HFF-Myc (cell line): ENCODE results near the gene LRRC74B.

Experiments
- DNase-seq: peaks from one replicate; pipeline ENCODE4 v3.0.0-alpha.2; 2011; ENCODE audit warnings: low read depth; ENCODE audit errors: extremely low read depth
- H3K4me3 ChIP-seq: replicated peaks from 2 replicates; pipeline ENCODE4 v1.5.1; 2011; ENCODE audit warnings: low read depth, mild to moderate bottlenecking, control low read depth, low read length
- TF ChIP-seq, protein P1 (sequence below): IDR thresholded peaks from 2 replicates; pipeline ENCODE4 v1.5.1; 2012; ENCODE audit warnings: mild to moderate bottlenecking, low read depth, low read length, control low read depth; ENCODE audit errors: missing control alignments

Gene LRRC74B

DNA sequence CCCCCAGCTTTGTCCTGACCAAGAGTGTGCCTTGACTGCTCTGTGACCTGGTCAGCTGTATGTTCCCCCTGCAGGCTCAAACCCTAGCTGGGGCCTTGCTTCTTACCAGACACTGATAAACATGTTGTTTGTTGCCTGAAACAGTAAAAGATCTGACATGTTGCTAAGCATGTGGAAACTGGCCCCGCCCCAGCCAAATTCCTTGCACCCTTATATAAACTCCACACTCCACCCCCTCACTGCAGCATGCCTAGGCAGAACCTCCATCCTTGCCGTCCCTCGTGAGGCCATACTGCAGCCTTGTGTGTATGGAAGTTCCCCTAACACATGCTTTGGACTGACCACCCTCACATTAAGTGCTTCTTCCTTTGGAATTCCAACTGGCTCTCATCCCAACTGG, 27.3 kb downstream of the LRRC74B start:
- H3K4me3 ChIP-seq = no peak overlapping the region
- TF ChIP-seq, protein P1, sequence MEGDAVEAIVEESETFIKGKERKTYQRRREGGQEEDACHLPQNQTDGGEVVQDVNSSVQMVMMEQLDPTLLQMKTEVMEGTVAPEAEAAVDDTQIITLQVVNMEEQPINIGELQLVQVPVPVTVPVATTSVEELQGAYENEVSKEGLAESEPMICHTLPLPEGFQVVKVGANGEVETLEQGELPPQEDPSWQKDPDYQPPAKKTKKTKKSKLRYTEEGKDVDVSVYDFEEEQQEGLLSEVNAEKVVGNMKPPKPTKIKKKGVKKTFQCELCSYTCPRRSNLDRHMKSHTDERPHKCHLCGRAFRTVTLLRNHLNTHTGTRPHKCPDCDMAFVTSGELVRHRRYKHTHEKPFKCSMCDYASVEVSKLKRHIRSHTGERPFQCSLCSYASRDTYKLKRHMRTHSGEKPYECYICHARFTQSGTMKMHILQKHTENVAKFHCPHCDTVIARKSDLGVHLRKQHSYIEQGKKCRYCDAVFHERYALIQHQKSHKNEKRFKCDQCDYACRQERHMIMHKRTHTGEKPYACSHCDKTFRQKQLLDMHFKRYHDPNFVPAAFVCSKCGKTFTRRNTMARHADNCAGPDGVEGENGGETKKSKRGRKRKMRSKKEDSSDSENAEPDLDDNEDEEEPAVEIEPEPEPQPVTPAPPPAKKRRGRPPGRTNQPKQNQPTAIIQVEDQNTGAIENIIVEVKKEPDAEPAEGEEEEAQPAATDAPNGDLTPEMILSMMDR = no peak
- DNase-seq = no peak

DNA sequence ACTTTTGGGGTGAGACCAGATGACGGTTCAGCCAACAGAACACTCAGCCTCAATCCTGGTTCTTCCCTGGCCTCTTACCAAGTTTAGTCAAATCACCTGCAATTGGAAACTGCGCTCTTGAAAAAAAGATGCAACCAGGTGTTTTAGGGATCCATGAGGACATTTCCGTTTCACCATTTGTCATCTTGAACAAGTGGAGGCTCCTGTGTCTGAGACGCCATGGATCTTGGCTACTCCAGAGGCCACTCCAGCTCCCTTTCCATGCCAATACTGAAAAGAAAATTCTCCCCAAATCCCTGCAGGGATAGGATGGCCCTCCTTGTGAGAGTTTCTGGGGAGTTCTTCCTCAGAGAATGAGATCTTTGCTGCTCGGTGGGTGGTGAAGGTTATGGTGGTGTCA, 27.7 kb downstream of the LRRC74B start:
- no peak overlapping the region for H3K4me3 ChIP-seq
- TF ChIP-seq, protein P1 = no peak
- DNase-seq = no peak

DNA sequence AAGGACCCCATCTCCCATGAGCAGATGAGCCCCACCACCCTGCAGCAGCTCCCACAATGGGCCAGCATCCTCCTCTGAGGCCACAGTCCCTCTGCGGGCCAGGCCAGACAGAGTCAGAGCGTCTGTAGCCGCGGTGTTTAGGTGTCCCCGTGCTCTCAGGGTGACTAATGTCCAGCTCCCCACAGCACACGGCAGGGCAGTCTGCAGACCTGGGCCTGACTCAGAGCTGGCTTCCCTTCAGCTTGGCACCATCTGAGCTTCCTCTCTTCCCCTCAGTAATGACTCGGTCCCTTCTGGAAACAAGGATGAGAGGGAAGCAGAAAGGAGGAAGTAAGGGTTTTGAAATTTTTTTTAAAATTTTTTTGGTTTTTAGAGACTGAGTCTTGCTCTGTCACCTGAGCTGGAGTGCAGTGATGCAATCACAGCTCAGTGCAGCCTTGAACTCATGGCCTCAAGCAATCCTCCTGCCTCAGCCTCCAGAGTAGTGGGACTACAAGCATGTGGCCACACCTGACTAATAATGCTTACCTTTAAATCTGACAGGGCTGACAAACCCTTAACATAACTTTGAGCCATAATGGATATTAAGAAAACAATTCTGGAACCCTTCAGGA, 28.5 kb downstream of the LRRC74B start:
- TF ChIP-seq, protein P1 = no peak
- no peak overlapping the region for H3K4me3 ChIP-seq
- peak; percentile 32 for DNase-seq

DNA sequence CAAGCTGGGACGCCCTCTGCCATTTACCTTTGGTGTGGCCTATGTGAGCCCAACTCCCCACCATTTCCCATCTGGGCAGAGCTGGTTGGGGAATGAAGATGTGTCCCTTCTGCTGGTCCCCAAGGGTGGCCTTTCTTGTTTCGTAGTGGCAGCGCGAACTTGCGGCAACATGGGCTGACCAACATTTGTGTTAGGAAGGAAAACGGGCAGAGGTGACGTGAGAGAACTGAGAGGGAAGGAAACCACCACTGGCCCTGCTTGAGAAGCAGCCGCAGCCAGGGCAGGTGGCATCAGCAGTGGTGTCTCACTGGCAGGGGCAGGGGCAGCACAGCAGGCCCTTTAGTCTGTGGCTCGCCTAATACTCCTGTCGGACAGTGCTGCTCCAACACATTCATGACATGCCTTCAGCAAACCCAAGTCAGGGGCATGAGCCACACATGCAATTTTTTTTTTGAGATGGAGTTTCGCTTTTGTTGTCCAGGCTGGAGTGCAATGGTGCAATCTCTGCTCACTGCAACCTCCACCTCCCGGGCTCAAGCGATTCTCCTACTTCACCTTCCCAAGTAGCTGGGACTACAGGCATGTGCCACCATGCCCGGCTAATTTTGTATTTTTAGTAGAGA, 29.9 kb downstream of the LRRC74B start:
- DNase-seq = no peak
- TF ChIP-seq, protein P1 = no peak
- H3K4me3 ChIP-seq = no peak overlapping the region

DNA sequence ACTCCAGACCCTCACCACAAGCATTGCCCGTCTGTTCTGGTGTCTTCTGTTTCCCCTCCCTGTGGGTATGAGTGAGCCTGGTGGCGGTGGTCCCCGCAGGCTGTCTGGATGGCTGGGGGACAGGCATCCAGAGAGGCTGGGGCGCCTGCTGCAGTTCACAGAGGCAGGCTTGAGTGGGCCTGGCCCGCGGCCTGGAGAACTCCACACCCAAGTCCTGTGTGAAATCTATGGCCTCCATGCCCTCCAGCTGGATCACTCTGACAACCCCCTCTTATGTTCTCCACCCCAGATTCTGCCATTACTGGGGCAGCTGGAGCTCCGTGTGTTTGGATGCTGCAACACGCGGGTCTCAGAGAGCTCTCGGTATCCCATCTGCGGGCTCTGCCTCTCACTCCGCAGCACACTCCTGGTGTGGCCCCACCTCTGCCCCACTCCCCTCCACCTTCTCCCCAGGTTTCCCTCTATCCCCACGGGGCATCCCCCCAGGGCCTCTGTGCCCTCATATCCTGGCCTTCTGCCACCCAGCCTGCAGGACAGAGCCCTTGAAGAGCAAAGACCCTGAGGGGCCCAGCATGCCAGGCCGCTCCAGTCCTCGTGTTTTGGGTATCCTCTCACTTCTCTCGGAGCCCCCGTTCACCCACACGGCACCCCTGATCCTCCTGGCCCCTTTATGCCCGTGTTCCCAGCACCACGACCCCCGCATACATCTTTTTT, 31.3 kb downstream of the LRRC74B start:
- no peak overlapping the region for H3K4me3 ChIP-seq
- no peak for DNase-seq
- TF ChIP-seq, protein P1 = no peak

DNA sequence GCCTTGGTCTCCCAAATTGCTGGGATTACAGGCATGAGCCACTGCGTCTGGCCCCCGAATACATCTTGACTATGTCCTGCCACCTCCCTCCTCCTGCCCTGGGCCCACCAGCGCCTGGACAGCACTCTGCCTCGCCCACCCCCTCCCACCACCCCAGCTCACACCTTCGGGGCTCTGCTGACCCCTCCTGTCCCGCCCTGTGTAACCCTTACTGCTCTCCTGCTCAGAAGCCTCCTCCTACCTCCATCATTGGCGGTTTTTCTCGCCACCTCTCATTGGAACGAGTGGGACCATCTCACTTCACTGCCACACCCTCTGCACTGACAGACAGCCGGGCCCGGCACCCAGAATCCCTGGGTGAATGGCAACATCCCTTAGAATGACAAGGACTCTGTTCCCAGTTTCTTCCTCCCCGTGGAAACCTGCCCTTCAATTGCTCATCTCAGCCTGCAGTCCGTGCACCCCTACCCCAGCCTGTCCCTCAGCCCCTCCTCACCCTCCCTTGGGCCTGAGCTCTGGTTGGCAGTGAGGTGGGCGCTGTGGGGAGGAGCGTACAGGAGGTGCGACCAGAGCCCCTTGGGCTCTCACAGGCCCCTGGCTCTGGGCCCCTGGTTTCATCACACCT, 32.2 kb downstream of the LRRC74B start:
- DNase-seq = no peak
- TF ChIP-seq, protein P1 = no peak
- no peak overlapping the region for H3K4me3 ChIP-seq
